Germinal center (tissue), 1 donor: Measurements from ENCODE around the gene CIPC.

Experiments
- DNase-seq: peaks from one replicate; pipeline ENCODE4 v3.0.0; 2012; ENCODE audit warnings: mixed read lengths, low spot score

The CIPC gene, protein sequence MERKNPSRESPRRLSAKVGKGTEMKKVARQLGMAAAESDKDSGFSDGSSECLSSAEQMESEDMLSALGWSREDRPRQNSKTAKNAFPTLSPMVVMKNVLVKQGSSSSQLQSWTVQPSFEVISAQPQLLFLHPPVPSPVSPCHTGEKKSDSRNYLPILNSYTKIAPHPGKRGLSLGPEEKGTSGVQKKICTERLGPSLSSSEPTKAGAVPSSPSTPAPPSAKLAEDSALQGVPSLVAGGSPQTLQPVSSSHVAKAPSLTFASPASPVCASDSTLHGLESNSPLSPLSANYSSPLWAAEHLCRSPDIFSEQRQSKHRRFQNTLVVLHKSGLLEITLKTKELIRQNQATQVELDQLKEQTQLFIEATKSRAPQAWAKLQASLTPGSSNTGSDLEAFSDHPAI

GRCh38 chr14:77097700-77098528 lies at the start of gene CIPC:
Gene CIPC (plus strand): TSS chr14:77098258. CDS start chr14:77105709, 7,451 bp downstream.
- peak; percentile 97 for DNase-seq

GRCh38 chr14:77051116-77051515 lies 46.9 kb upstream of the CIPC start:
- no peak for DNase-seq

- DNase-seq: no peak
These were observed 45.6 kb upstream of the CIPC start for GRCh38 chr14:77052281-77053044.

DNA sequence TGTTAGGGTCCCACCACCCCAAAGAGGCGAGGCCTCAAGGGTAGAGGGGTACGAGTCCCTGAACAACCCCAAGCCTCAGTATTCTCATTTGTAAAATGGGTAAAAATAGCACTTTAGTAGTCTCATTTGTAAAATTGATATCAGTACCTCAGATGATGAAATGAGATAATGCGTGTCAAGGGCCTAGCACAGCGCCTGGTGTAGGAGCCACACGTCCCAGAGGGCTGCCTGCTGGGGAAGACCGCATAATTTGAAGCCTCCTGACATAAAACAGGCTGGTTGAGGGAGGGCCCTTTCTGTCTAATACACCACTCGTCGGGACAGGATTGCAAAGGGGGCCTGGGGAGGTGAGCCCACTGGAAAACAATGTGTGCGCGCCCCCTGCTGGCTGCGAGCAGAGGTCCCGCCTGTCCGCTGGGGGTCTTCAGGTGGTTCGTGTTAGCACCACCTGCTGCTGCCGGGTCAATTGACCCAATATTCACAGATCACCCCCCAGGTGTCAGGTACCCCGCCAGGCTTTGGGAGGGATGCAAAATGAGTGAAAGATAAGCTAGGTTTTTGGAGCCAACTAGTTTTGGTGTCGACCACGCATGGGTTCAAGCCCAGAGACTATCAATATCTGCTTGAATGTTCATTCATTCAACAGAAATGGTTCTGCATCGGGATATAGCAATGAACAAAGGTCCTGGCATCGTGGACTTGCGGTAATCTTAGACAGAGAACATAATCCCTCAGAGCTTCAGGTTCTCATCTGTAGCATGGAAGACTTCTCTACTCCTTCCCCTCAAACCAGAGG lies 44.8 kb upstream of the CIPC start:
- DNase-seq: peak; percentile 84

DNA sequence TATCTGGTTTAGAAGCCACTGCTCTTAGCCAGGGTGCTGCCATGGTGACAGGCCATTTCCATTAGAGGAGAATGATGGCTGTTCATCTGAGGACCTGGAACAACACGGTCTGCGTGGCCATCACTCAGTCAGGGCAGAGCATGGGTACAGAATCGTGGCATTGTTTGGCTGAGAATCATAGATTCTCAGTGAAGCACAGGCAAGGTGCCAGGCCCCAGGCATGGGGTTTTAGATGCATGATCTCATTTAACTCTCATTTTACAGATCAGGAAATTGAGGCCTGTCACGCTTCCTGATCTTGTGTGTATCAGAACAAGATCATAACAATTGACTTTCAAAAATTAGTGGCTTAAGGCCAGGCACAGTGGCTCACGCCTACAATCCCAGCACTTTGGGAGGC lies 42.8 kb upstream of the CIPC start:
- no peak for DNase-seq

DNA sequence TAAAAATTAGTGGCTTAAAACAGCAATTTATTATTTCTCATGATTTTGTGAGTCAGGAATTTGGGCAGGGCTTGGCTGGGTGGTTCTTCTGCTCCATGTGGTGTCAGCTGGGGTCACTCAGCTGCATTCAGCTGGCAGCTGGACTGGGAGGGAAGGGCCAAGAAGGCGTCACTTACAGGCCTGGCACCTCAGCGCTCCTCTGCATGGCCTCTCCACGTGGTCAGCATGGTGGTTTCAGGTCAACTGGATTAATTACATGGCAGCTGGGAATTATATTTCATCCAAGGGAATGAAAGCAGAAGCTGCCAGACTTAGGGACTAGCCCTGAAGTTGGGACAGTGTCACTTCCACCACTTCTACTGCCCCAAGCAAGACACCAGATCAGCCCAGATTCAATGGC lies 42.1 kb upstream of the CIPC start:
- no peak for DNase-seq

DNA sequence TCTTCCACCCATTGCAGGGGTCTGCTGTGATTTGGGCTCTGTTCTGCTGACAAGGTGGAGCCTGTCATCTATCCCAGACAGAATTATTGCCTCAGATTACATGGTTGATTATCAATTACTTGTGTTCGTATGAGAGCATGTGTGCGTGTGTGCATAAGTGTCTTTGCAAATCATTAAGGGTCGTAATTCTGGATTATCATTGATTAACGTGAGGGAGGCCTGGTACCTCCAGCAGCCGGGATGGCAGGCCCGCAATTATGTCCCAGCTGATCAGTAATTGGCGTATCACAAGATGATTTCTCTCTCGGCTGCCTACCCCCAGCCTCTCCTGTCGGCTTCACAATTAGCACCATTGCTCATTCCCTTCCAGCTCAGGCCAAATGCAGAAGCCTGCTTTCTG lies 39.9 kb upstream of the CIPC start:
- no peak for DNase-seq

GRCh38 chr14:77058785-77059184 lies 39.3 kb upstream of the CIPC start:
- DNase-seq: no peak

DNA sequence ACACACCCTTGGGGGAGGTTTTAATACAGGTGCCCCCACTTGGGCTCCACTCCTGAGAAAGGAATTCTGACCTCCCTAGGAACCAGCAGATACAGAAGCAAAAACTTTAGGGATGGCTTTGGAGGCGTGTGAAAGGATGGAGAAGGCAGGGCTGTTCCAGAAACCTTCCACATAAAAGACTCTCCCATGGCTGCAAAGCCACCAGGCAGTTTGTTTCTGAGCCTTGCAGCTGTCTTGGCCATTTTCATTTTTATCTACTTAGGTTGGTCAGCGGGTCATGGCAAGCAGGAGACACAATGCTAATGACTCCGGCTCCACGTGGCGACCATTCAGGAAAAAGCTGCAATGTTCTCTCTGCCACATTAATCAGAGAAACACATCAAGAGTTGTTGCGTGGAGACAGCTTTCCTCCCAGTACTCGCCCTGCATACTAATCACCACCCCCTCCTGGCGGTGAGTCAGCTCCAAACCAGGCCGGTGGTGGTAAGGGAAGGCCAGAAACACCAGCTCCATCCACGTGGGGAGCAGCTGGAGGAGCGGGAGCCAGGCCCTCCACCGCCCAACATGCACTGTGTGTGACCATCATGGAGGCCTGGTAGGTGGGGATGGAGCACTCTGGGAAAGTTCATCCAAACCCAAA lies 38.7 kb upstream of the CIPC start:
- DNase-seq: no peak

GRCh38 chr14:77061630-77062257 lies 36.3 kb upstream of the CIPC start:
- DNase-seq: no peak

DNA sequence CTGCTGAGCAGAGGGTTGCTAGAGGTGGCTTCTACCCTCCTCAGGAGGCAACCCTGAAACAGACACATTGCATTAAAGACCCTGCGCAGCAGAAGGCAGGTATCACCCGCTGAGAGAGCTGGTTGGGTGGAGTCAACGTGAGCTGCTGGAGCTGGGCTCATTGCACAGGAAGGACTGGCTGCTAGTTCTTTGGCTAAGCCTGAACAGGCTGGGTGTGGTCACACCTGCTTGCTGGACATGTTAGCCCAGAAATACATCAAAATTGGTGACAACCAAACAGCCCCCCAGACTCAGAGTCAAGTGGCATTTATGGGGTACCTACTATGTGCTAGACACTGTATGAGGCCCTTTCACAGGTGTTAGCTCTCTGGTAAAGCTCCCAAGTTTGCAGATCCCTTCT lies 35.8 kb upstream of the CIPC start:
- no peak for DNase-seq

DNA sequence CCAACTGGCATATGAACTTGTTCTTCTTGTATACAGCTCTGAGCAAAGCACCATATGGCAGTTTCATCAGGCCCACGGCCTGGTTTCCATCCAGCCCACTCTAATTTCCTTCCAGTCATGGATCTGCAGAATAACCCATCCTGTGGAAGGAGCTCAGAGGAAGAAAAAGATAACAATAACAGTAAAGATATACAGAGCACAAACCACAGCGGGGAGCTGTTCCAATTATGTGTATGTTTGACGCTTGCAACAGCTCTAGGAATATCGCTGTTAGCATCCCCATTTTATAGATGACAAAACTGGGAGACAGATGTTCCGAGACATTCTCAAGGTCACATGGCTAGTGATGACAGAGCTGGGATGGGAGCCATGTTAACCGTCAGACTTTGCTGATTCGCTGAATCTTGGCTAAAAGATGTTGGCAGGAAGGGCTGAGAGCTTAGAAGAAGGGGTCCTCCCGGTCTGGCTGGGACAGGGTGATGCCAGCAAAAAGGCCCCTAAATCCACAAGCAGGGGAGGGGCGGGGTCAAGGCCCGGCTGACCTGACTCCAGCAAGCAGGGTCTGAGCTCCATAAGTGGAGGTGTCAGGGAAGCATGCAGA lies 34.4 kb upstream of the CIPC start:
- no peak for DNase-seq

DNA sequence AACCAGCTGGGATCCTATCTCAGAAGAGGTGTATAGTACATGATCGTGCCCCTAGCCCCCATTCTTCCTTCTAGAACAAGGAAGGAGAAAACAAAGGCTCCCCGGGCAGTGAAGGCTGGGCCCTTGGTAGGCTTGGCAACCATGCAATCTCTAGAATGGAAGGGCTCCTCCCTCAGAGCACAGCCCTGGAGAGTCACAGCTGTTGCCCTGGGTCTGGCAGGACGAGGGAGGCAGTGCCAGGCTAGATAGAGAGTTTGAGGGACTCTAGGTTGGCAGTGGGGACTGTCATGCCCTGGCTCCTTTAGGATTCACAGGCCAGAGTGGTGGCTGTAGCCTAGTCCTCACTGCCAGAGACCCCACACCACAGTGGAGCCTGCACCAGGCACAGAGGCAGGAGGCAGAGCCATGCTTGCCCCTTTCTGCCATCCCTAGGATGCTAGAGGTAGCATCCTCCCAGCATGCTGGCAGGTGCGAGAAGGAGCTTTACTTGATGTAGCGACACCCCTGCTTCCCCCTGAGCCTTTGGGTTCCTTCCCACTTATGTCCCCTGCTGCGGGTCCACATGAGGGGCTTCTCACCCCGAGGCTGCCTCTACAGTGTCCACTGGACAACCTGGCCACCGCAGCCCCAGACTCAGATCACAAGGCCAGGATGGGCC lies 33.4 kb upstream of the CIPC start:
- no peak for DNase-seq

DNA sequence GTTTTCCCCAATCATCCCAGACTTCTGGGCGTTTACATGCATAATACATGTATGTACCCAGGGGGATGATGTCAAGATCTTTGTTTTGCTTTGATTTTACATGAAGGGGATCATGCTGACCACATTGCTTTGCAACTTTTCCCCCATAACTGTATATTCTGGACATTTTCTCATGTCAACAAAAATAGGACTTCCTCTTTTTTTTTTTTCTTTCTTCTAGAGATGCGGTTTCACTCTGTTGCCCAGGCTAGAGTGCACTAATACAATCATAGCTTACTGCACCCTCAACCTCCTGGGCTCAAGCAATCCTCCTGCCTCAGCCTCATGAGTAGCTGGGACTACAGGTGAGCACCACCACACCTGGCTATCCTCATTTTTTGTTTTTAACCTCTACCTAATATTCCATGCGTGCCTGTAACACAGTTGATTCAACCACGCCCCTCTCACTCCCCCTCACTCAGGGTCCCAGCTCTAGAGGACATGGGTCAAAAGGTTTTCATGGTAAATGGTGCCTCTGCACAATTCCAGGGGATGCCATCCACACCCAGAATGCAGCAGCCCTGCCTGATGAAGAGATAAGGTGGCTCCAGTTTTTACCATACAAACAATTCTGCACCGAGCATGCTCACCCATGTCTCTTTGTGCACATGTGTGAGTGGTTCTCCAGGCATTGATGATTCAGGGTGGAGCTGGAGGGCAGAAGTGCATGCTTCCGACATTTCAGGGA lies 32.0 kb upstream of the CIPC start:
- DNase-seq: no peak

GRCh38 chr14:77066578-77067172 lies 31.4 kb upstream of the CIPC start:
- DNase-seq: no peak

DNA sequence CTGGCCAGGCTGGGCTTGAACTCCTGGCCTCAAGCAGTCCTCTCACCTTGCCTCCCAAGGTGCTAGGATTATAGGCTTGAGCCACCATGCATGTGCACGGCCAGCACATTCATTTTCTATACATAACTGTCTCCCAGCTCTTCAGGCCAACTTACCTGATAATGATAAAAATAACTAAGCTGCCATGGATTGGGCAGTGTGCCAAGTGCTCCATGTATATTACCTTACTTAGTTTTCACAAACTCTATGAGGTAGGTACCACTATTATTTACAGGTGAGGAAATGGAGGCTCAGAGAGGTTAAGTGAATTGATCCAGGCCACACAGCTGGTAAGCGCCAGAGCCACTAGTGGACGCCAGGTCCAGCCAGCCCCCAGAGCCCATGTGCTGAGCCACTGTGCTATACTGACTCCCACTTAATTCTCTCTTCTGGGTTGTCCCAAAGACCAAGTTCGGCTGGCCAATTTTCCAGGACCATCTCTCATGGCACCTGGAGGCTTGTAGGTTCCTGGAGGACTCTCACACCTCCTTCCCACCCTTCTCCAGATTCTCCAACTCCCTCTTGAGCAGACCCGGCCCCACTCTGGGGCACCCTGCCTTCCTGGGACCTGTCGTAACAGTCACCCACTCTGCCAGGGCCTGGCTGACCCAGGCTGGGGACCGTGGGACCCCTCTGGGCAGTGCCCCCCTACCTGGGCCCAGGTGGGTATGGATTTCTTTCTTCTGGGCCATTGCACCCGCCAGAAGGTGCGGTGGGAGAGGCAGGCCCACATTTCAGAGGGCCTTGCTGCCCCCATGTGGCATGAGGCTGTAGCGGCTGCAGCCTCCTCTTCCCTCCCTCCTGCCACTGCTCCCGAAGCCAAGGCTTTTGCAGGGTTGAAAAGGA lies 30.2 kb upstream of the CIPC start:
- peak; percentile 47 for DNase-seq

GRCh38 chr14:77068517-77069200 lies 29.4 kb upstream of the CIPC start:
- no peak for DNase-seq
